HL-60 (cell line): ENCODE measurements around the gene DKKL1.

Source experiments
- GABPA ChIP-seq: IDR thresholded peaks from 2 replicates; pipeline ENCODE4 v1.6.1; 2012; ENCODE audit warnings: low read depth
- POLR2AphosphoS5 ChIP-seq: IDR thresholded peaks from 2 replicates; pipeline ENCODE4 v1.6.1; 2012; ENCODE audit warnings: low read depth
- SPI1 ChIP-seq: IDR thresholded peaks from 2 replicates; pipeline ENCODE4 v1.6.1; 2012; ENCODE audit warnings: low read depth, mild to moderate bottlenecking, borderline replicate concordance
- TF ChIP-seq, protein P1 (sequence below): IDR thresholded peaks from one replicate; pipeline ENCODE4 v1.5.1; 2011; ENCODE audit warnings: low read length, control low read depth, inconsistent platforms; ENCODE audit not compliant: insufficient read depth
- TF ChIP-seq, protein P2 (sequence below): IDR thresholded peaks from 2 replicates; pipeline ENCODE4 v1.6.1; 2012; ENCODE audit warnings: low read depth; ENCODE audit not compliant: insufficient replicate concordance

DNA sequence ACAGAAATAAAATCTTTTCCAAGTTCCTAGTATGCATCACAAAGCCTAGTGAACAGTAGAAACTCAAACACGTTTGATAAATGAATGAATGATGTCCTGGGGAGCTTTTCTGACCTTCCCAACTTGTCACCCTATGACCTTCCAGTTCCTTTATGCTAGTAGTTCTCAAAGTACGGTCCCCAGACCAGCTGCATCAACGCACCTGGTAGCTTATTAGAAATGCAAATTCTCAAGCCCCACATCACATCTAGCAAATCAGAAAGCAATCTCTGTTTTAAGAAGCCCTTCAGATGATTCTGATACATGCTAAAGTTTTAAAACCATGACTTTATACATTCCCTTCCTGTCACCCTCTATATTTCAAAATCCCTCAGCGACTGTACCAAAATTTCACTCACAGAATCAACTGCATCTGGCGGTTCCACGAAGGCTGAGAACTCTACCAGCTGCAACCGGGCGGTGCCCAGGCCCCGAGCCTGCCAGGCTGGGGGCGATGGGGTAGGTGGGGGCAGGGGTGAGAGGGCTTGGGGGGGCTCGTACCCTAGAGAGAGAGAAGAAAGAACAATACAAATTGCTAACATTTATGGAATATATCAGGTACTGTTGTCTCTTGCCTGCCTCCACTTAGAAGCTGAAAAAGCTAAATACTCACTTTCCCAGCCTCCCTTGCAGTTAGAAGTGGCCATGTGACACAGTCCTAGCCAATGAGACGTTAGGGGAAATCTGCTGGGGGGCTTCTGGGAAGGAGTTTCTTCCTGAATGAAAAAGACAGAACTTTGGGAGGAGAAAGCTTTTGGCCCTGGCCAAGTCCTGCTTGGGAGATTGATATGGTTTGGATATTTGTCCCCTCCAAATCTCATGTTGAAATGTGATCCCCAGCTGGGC lies 15.1 kb upstream of the DKKL1 start:
- TF ChIP-seq, protein P1, sequence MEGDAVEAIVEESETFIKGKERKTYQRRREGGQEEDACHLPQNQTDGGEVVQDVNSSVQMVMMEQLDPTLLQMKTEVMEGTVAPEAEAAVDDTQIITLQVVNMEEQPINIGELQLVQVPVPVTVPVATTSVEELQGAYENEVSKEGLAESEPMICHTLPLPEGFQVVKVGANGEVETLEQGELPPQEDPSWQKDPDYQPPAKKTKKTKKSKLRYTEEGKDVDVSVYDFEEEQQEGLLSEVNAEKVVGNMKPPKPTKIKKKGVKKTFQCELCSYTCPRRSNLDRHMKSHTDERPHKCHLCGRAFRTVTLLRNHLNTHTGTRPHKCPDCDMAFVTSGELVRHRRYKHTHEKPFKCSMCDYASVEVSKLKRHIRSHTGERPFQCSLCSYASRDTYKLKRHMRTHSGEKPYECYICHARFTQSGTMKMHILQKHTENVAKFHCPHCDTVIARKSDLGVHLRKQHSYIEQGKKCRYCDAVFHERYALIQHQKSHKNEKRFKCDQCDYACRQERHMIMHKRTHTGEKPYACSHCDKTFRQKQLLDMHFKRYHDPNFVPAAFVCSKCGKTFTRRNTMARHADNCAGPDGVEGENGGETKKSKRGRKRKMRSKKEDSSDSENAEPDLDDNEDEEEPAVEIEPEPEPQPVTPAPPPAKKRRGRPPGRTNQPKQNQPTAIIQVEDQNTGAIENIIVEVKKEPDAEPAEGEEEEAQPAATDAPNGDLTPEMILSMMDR = no peak
- no peak for TF ChIP-seq POLR2AphosphoS5
- no peak for TF ChIP-seq GABPA
- TF ChIP-seq, protein P2, sequence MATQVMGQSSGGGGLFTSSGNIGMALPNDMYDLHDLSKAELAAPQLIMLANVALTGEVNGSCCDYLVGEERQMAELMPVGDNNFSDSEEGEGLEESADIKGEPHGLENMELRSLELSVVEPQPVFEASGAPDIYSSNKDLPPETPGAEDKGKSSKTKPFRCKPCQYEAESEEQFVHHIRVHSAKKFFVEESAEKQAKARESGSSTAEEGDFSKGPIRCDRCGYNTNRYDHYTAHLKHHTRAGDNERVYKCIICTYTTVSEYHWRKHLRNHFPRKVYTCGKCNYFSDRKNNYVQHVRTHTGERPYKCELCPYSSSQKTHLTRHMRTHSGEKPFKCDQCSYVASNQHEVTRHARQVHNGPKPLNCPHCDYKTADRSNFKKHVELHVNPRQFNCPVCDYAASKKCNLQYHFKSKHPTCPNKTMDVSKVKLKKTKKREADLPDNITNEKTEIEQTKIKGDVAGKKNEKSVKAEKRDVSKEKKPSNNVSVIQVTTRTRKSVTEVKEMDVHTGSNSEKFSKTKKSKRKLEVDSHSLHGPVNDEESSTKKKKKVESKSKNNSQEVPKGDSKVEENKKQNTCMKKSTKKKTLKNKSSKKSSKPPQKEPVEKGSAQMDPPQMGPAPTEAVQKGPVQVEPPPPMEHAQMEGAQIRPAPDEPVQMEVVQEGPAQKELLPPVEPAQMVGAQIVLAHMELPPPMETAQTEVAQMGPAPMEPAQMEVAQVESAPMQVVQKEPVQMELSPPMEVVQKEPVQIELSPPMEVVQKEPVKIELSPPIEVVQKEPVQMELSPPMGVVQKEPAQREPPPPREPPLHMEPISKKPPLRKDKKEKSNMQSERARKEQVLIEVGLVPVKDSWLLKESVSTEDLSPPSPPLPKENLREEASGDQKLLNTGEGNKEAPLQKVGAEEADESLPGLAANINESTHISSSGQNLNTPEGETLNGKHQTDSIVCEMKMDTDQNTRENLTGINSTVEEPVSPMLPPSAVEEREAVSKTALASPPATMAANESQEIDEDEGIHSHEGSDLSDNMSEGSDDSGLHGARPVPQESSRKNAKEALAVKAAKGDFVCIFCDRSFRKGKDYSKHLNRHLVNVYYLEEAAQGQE = no peak
- TF ChIP-seq SPI1 = no peak
